Measurements from ENCODE around the gene C6orf89.
A peak's percentile ranks its signal among the peaks of the same experiment; 100 is the strongest.

C6orf89 gene

GRCh38 chr6:36853325-36853724, 32.4 kb upstream of the C6orf89 start:
- peak in 1 of 2 donors; percentile 47 for DNase-seq

DNA sequence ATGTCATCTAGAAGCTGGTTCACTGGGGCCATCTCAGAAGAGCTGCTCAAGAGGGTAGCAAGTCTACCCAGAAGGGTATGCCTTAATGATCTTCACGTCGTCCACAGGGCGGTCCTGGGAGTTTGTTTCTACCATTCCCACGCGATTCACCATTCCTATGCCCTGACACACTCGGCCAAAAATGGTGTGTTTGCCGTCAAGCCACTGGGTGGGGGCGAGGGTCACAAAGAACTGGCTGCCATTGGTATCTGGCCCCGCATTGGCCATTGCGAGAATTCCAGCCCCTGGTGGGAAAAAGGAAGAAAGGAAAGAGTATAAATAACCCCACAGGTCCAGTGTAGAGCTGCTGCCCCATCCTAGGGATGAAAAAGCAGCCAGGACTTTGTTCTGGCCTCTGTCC, 30.0 kb upstream of the C6orf89 start:
- no peak for DNase-seq

- DNase-seq = no peak
Observed at GRCh38 chr6:36856277-36856676, 29.5 kb upstream of the C6orf89 start.

GRCh38 chr6:36857325-36857724, 28.4 kb upstream of the C6orf89 start:
- no peak for DNase-seq

- DNase-seq = no peak
Observed at GRCh38 chr6:36858407-36858981, 27.3 kb upstream of the C6orf89 start.

DNA sequence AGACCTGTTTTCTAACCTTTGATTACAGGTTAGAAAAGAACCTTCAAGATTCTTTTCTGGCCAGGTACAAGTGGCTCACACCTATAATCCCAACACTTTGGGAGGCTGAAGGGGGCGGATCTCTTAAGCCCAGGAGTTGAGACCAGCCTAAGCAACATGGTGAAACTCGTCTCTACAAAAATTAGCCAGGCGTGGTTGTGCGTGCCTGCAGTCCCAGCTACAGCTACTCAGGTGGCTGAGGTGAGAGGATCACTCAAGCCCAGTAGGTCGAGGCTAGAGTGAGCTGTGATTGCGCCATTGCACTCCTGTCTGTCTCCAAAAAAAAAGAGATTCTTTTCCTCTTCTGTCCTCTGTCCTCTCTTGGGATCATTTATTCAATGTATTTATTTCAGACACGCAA, 25.6 kb upstream of the C6orf89 start:
- no peak for DNase-seq

GRCh38 chr6:36862164-36862847, 23.4 kb upstream of the C6orf89 start:
- DNase-seq = no peak

GRCh38 chr6:36862848-36863382, 22.8 kb upstream of the C6orf89 start:
- no peak for DNase-seq

- DNase-seq = no peak
Observed at GRCh38 chr6:36863670-36864540, 21.8 kb upstream of the C6orf89 start.

DNA sequence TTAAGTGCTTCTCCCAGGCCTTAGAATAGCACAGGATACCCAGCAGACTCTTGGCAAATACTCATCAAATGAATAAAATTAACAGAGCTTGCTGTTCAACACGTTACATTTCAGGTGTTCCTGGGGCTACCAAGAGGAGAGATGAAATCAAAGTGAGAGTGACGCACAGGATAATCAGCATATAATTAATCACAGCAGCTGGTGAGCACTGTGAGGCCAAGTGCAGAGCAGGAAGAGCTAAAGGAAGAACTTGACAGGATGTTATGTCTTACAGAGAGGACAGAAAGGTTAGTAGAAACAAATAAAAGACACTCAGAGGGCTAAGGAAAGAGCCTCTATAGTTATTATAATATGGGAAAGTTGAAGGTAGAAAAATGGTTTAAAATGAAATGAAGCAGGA, 19.9 kb upstream of the C6orf89 start:
- no peak for DNase-seq

DNA sequence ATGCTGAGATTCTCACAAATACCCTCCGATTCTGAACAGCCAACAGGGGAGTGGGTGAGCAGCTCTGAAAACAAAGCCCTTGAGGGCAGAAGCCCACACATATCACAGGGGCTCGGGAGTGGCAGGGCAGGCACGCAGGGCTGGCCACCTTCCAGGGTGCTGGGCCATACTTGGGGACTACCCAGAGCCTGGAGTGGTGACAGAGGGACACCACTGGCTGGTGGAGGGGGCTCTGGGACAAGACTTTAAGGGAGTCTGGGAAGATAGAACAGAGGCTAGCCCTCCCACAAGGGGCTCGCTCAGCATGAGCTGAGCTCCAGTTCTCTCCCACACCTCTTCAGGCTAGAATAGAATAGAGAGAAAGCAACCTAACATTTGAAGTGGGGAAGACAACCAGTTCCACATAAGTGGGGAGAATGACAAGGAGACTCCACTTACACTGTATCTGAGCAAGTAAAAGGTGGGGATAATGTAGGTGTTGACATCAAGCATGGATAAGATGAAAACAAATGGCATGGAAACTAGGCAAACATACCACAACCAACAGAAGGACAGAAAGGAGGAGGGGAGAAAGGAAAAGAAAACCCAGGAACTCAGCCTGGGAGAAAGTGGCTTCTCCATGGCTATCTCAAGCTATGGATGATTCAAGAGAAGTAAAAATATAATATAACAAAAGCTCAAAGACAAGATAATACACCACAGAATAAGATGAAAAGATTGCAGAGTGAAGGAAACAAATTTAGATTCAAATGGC, 18.1 kb upstream of the C6orf89 start:
- no peak for DNase-seq

DNA sequence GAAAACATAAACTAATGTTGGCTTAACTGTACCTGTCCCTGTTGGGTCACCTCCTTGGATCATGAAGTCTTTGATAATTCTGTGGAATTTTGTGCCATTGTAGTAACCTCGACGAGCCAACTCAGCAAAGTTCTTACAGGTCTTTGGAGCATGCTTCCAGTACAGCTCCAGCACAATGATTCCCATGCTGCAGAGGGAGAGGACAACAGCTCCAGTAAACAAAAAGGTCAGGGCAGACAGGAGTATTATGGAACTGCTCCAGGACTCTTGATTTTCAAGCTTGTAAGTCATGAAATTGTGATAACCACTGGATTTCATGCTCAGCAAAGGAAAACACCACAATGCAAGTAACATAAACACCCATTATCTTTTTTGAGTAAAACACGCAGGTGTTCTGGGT, 14.1 kb upstream of the C6orf89 start:
- no peak for DNase-seq

- DNase-seq = no peak
Observed at GRCh38 chr6:36873115-36873514, 12.6 kb upstream of the C6orf89 start.

DNA sequence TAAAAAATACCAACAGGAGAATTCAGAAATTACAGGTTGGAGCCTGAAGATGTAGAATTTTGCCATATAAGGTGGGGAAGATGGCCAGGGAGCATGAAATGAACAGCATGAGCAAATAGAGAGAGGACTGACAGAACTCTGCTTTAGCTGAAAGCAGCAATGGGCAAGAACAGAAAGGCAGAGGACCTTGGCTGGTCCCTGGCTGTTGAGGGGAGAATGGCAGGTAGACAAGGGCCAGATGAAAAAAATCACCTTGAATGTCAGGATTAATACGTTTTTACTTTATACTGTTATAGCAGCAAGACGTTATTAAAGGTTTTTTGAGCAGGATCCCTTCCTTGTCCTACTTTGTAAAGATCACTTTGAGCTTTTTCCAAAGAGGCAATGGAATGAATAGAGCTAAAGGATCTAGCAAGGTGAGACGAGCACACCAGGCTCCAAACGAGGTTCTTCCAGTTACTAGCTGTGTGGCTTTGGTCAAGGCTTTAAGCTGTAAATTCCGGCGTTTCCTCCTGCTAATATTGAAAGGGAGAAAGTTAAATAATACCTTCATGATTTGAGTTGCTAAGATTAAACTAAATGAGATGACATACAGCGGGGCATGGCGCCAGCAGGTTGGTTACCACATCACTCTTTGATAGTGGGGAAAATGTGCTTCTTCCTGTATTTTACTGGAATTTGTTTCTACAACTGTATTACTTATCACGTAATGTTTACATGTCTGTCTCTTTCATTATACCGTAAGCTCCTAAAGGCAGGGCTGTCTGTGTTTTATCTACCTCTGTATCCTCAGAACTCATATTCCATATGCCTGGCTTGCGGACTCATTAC, 11.9 kb upstream of the C6orf89 start:
- no peak for DNase-seq

GRCh38 chr6:36874443-36875249, 11.1 kb upstream of the C6orf89 start, which contains the start of gene PPIL1:
Gene PPIL1 (minus strand): TSS chr6:36874803. CDS start chr6:36874772, 31 bp downstream.
- DNase-seq = peak; percentile 86 to 89

GRCh38 chr6:36875250-36875633, 10.5 kb upstream of the C6orf89 start:
- no peak for DNase-seq

DNA sequence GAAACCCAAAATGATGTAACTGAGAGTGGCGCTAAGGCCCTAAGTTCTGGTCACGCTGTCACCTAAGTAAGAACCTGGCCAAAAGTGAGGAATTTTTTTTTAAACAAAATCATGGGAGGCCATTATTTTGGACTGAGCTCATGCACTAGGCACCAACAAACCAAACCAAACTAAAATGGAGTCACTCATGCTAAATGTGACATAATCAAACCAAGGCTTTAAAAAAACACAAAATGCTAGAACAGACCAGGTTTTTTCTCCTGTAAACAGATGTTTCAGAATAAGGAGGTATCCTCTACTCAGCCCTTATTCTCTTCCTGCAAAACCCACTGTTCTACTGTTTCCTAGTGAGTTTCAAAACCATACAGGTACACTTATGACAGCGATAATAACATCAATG, 1.1 kb upstream of the C6orf89 start:
- DNase-seq = no peak

DNA sequence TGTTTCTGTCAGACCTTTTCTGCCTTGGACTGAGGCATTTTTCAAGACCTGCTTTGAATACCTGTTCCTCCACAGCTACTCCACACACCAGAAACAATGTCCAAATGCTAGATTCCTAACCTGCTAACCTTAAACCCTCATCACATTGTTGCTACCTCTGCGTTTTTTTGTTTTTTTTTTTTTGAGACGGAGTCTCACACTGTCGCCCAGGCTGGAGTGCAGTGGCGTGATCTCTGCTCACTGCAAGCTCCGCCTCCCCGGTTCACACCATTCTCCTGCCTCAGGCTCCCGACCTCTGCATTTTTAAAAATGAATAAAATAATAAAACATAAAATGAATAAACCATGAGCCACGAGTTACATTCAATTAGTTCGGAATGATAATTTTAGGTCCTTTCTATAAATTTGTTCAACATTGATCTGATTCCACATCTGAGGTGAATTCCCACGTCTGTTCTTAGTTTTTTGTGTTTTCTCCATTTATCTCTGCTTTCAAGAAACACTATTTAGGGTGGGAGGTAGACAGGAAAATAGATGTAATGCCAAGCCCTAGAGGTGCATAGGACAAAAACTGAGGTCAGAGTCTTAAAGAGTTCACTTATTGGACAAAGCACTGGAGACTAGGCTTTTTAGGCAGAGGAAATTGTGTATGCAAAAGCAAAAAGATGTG, 1.3 kb downstream of the C6orf89 start:
- no peak for DNase-seq

DNA sequence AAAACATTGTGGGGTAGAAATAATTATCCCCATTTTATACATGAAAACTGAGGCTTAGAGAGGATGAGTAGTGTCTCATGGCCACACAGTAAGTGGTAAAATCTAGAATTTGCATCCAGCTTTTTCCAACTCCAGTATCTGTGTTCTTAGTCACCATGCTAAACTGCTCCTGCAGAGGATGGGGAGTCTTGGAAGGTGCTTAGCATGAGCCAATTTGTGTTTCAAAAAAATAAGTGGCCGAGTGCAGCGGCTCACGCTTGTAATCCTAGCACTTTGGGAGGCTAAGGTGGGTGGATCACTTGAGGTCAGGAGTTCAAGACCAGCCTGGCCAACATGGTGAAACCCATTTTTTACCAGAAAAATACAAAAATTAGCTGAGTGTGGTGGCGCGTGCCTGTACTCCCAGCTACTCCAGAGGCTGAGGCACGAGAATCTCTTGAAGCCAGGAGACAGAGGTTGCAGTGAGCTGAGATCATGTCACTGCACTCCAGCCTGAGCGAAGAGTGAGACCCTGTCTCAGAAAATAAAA, 2.4 kb downstream of the C6orf89 start:
- no peak for DNase-seq

Data from CD4-positive, alpha-beta T cell treated with Interleukin-1 beta for 1 hour (primary cell).